HG03108 (cell line): ENCODE results near the gene HSPA1L.
A peak's percentile ranks its signal among the peaks of the same experiment; 100 is the strongest.
"Not testable (repeated sequence)": the region's sequence is repeated elsewhere in the genome, so short reads cannot be mapped to it uniquely, and the experiment has no call there.

ENCODE experiments used
- ATAC-seq: cut with Tn5 transposase; IDR thresholded peaks from one replicate; pipeline ENCODE4 v1.9.1; 2021; ENCODE audit warnings: moderate library complexity; ENCODE audit not compliant: unreplicated experiment

HSPA1L gene

GRCh38 chr6:31815025-31815838 is at the start of gene HSPA1L, which contains the start of gene HSPA1A:
TSS of gene HSPA1L (minus strand) at chr6:31815283. CDS start at chr6:31811972, 3,311 bp downstream.
TSS of gene HSPA1A (plus strand) at chr6:31815543. CDS start at chr6:31815757, 214 bp downstream.
- no peak for ATAC-seq

GRCh38 chr6:31864818-31865204 is 49.7 kb upstream of the HSPA1L start:
- ATAC-seq = no peak

- not testable (repeated sequence) for ATAC-seq
Measured at GRCh38 chr6:31864123-31864562, 49.1 kb upstream of the HSPA1L start.

- ATAC-seq = peak; percentile 95
Measured at GRCh38 chr6:31862344-31863235, 47.5 kb upstream of the HSPA1L start, which contains the start of gene NEU1. TSS of gene NEU1 (minus strand) at chr6:31862821. CDS start at chr6:31862776, 45 bp downstream.

GRCh38 chr6:31861919-31862343 is 46.8 kb upstream of the HSPA1L start:
- no peak for ATAC-seq

GRCh38 chr6:31861150-31861549 is 46.1 kb upstream of the HSPA1L start:
- no peak for ATAC-seq

GRCh38 chr6:31860349-31860748 is 45.3 kb upstream of the HSPA1L start:
- no peak for ATAC-seq

GRCh38 chr6:31859923-31860322 is 44.8 kb upstream of the HSPA1L start:
- ATAC-seq = no peak

- no peak for ATAC-seq
Measured at GRCh38 chr6:31858707-31859106, 43.6 kb upstream of the HSPA1L start.

GRCh38 chr6:31857774-31858173 is 42.7 kb upstream of the HSPA1L start:
- ATAC-seq = not testable (repeated sequence)

GRCh38 chr6:31851980-31852718 is 37.1 kb upstream of the HSPA1L start:
- ATAC-seq = not testable (repeated sequence)

- ATAC-seq = no peak
Measured at GRCh38 chr6:31851485-31851832, 36.4 kb upstream of the HSPA1L start.

GRCh38 chr6:31850765-31851484 is 35.8 kb upstream of the HSPA1L start:
- ATAC-seq = no peak

GRCh38 chr6:31847276-31847978 is 32.3 kb upstream of the HSPA1L start:
- ATAC-seq = no peak

GRCh38 chr6:31844507-31844906 is 29.4 kb upstream of the HSPA1L start:
- ATAC-seq = no peak

- ATAC-seq = no peak
Measured at GRCh38 chr6:31842053-31842452, 27.0 kb upstream of the HSPA1L start.

GRCh38 chr6:31839779-31840126 is 24.7 kb upstream of the HSPA1L start:
- ATAC-seq = not testable (repeated sequence)

- no peak for ATAC-seq
Measured at GRCh38 chr6:31838968-31839367, 23.9 kb upstream of the HSPA1L start.

GRCh38 chr6:31838114-31838553 is 23.1 kb upstream of the HSPA1L start:
- ATAC-seq = not testable (repeated sequence)
